Left hindlimb (tissue), 1 donor: ENCODE data around the gene RNF225.
"Not testable (repeated sequence)": the region's sequence is repeated elsewhere in the genome, so short reads cannot be mapped to it uniquely, and the experiment has no call there.

ENCODE experiments used
- DNase-seq: peaks from one replicate; pipeline ENCODE4 v3.0.0-alpha.2; 2018

Gene RNF225

GRCh38 chr19:58395220-58395978 lies at the start of gene RNF225:
Gene RNF225, plus strand, starts transcription at chr19:58395656. Its CDS starts 434 bp downstream, at chr19:58396090.
- DNase-seq = peak; percentile 34

GRCh38 chr19:58346961-58347929 lies 48.2 kb upstream of the RNF225 start:
- DNase-seq = peak; percentile 64

- DNase-seq = not testable (repeated sequence)
Observed at GRCh38 chr19:58348080-58348479, 47.4 kb upstream of the RNF225 start.

GRCh38 chr19:58349590-58349989 lies 45.9 kb upstream of the RNF225 start:
- no peak for DNase-seq

- peak; percentile 38 for DNase-seq
Observed at GRCh38 chr19:58350001-58350861, 45.2 kb upstream of the RNF225 start.

- DNase-seq = no peak
Observed at GRCh38 chr19:58350871-58351557, 44.4 kb upstream of the RNF225 start.

GRCh38 chr19:58351558-58351878 lies 43.9 kb upstream of the RNF225 start:
- no peak for DNase-seq

GRCh38 chr19:58351990-58352755 lies 43.3 kb upstream of the RNF225 start:
- DNase-seq = no peak

- peak; percentile 26 for DNase-seq
Observed at GRCh38 chr19:58352760-58353671, 42.4 kb upstream of the RNF225 start, which contains the start of gene A1BG. Gene A1BG, minus strand, starts transcription at chr19:58353492. Its CDS starts 55 bp downstream, at chr19:58353437.

- peak; percentile 17 for DNase-seq
Observed at GRCh38 chr19:58353717-58354477, 41.6 kb upstream of the RNF225 start.

- no peak for DNase-seq
Observed at GRCh38 chr19:58354478-58355030, 40.9 kb upstream of the RNF225 start.

GRCh38 chr19:58355215-58355796 lies 40.1 kb upstream of the RNF225 start:
- peak; percentile 14 for DNase-seq

- DNase-seq = peak; percentile 44
Observed at GRCh38 chr19:58355908-58356765, 39.3 kb upstream of the RNF225 start.

- peak; percentile 47 for DNase-seq
Observed at GRCh38 chr19:58356766-58357480, 38.5 kb upstream of the RNF225 start.

GRCh38 chr19:58357481-58358145 lies 37.8 kb upstream of the RNF225 start:
- peak; percentile 38 for DNase-seq

- DNase-seq = no peak
Observed at GRCh38 chr19:58361900-58362271, 33.6 kb upstream of the RNF225 start.
